Measurements from ENCODE around the gene FAM234B.

DNA sequence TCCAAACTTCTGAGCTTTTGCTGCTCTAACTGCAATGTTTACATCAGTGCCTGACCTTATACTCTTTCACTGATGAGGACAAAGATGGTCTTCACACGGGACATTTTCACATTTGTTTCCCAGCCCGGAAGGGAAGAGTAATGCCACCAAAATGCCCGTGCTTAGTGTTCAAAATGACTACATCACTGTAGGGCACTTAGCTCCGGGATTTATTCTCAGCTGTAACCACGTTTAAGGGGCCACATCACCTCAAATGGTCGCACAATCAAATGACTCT is 56.4 kb downstream of the FAM234B start:
- TF ChIP-seq POLR2A (IDR thresholded peaks at IDR 0.05; ENCODE audit: low read depth) (no peak), POLR2AphosphoS5 (IDR thresholded peaks at IDR 0.05) (no peak), EP300 (IDR thresholded peaks at IDR 0.05) (no peak)
- TF ChIP-seq, protein P1, sequence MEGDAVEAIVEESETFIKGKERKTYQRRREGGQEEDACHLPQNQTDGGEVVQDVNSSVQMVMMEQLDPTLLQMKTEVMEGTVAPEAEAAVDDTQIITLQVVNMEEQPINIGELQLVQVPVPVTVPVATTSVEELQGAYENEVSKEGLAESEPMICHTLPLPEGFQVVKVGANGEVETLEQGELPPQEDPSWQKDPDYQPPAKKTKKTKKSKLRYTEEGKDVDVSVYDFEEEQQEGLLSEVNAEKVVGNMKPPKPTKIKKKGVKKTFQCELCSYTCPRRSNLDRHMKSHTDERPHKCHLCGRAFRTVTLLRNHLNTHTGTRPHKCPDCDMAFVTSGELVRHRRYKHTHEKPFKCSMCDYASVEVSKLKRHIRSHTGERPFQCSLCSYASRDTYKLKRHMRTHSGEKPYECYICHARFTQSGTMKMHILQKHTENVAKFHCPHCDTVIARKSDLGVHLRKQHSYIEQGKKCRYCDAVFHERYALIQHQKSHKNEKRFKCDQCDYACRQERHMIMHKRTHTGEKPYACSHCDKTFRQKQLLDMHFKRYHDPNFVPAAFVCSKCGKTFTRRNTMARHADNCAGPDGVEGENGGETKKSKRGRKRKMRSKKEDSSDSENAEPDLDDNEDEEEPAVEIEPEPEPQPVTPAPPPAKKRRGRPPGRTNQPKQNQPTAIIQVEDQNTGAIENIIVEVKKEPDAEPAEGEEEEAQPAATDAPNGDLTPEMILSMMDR (IDR thresholded peaks at IDR 0.05), result no peak

Measured in esophagus muscularis mucosa (tissue), 4 donors.